CD4-positive, alpha-beta T cell treated with Interferon alpha-2 for 1 hour (primary cell): ENCODE results near the gene SPRR2G.
"Not testable (repeated sequence)": the region's sequence is repeated elsewhere in the genome, so short reads cannot be mapped to it uniquely, and the experiment has no call there.

Experiments used
- DNase-seq, 2 donors: peaks; one replicate each; pipeline ENCODE4 v3.0.0-alpha.2; 2020 to 2022

The SPRR2G gene

DNA sequence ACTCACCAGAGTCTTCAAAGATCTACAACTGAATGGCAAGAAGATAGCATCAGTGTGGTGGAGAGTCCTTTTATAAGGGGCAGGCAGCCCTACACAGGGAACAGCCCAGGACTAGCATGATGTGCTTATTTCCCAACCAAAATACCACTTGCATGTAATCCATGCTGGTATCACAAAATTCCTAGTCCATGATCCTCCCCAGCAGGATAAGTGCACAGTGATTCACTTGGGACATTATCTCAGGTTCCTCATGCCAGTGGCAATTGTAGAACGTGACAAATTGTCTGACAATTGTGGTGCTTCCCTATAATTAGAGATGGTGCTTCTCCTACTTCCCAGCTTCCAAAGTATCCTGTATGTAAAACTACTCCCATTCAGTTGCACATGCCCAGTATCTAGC lies at the start of gene SPRR2G:
SPRR2G (minus strand) TSS at position 45 of the 400 bp plus-strand sequence. CDS start 780 bp downstream, outside the sequence.
- no peak for DNase-seq

- DNase-seq: no peak
These were observed 44.5 kb upstream of the SPRR2G start for GRCh38 chr1:153195216-153195615.

GRCh38 chr1:153194331-153195050 lies 43.8 kb upstream of the SPRR2G start:
- no peak for DNase-seq

- no peak for DNase-seq
These were observed 42.0 kb upstream of the SPRR2G start for GRCh38 chr1:153192697-153193096.

DNA sequence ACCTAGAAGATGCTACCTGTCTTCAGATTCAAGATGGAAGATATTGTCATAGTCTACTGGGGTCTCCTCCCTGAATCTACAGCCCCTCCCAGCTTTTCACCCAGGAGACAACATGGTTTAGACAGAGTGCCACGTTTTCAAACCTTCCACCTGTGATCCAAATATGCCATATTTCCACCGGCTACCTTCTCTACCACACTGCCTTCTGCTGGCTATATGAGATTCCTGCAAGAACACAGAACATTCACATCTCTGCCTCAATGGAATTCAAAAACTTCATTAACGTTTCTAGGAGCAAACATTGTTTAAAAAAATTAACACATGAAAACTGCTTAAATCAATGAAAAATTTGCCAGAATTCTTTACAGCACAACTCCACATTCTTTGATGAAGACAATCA lies 39.7 kb upstream of the SPRR2G start:
- DNase-seq: no peak

- not testable (repeated sequence) for DNase-seq
These were observed 37.6 kb upstream of the SPRR2G start for GRCh38 chr1:153188301-153188700.

- DNase-seq: no peak
These were observed 29.9 kb upstream of the SPRR2G start for GRCh38 chr1:153180556-153180955.

DNA sequence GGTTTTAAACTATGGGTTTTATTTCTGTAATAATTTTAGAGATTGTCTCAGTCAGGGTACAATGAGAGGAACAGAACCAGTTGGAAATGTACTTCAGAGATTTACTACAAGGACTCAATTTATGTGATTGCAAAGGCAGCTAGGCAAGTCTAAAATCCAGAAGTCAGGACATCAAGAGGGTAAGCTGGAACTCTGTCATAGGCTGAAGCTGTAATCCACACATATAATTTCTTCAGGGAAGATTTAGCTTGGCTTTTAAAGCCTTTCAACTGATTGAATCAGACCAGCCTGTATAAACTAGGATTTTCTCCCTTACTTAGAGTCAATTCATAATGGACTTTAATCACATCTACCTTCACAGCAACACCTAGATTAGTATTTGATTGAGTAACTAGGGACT lies 28.2 kb upstream of the SPRR2G start:
- no peak for DNase-seq

DNA sequence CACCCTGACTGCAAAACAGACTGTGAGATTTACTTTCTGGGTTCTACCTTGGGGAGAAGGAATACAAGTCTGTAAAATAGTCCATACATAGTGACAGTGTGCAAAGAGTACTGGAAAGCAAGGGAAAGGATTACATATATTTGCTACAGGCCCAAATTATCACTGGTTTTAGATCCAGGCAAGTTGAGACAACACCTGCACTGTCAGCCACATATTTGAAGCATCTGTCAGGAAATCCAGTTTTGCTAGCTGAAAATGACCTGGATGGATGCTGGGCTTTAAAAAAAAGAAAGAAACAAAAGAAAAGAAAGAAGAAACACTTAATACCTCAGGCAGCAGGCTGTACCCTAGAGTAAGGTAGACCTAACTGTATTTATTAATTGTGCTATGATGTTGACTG lies 23.9 kb upstream of the SPRR2G start:
- DNase-seq: no peak

DNA sequence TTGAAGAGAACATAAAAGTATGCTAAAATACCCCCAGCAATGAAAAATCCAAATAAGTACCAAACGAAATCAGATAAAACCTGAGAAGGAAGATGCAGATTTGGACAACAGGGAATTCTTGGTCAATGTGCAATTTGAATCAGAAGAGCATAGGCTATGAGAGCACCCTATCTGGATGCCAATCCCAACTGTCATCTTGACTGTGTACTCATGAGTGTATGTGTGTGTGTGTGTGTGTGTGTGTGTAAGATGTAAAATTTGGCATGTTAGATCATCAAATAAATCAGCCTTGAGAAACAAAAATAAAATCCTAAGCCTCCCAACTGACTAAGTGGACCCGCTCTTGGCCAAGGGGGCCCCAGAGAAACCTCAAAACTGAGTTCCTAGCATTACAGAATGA lies 18.0 kb upstream of the SPRR2G start:
- no peak for DNase-seq

GRCh38 chr1:153155541-153155940 lies 4.9 kb upstream of the SPRR2G start:
- no peak for DNase-seq

DNA sequence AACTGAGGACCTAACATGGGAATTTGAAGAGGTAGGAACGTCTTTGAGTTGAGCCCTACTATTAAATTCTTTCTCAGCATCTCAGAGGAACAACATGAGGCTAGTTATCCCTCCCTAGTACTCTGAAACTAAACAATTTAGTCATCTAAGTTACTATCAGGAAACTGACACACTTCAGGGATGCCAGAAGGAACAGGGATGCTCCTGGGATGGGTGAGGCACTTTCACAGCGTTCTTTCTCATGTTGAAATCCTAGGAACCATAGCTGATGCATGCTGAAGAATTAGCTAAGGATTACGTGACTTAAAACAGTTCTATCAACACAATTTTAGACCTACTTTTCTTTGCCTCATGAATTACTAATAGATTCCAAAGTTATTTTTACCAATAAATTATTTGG lies 1.8 kb upstream of the SPRR2G start:
- no peak for DNase-seq

GRCh38 chr1:153141377-153141776 lies 9.3 kb downstream of the SPRR2G start:
- no peak for DNase-seq

DNA sequence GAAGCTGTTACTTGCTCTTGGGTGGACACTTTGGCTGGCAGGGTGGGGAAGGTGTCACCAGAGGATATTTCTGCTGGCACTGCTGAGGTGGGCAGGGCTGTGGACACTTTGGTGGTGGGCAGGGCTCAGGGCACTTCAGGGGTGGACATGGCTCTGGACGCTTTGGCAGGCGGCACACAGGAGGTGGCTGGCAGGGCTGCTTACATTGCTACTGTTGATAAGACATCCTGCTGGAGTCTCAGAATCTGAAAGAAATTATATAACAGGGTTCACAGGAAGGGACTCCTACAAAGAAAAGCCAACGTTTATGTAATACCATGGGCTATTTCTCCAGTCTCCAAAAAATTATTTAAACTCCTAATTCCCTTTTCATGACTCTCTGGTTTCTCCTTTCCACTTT lies 10.2 kb downstream of the SPRR2G start:
- no peak for DNase-seq

GRCh38 chr1:153133743-153134142 lies 16.9 kb downstream of the SPRR2G start:
- DNase-seq: no peak

DNA sequence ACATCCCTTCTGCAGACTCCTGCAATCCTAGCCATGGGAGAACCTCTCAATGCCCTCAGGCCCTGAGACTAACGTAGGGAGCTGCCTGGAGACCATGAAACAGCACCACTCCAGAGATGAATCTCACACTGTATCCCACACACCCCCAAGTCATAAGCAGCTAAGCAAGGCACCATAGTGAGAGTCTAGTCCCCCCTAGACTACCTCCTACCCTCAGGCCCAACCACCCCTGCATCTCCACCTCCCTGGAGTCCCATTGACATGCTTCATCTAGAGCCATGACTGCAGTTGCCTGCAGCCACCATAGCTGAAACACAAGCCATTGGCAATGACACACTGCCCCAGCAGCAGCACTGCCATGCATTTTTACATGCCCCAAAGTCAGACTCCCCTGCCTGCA lies 17.4 kb downstream of the SPRR2G start:
- no peak for DNase-seq

DNA sequence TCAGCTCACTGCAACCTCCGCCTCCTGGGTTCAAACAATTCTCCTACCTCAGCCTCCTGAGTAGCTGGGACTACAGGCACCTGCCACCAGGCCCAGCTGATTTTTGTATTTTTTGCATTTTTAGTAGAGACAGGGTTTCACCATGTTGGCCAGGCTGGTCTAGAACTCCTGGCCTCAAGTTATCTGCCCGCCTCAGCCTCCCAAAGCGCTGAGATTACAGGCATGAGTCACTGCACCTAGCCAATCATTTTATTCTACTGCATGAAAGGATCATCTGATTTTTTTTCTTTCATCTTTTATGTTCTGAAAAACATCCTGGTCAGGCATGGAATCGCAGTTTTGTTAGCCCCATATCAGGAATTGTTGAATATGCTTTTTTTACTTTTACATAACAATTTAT lies 22.0 kb downstream of the SPRR2G start:
- not testable (repeated sequence) for DNase-seq

DNA sequence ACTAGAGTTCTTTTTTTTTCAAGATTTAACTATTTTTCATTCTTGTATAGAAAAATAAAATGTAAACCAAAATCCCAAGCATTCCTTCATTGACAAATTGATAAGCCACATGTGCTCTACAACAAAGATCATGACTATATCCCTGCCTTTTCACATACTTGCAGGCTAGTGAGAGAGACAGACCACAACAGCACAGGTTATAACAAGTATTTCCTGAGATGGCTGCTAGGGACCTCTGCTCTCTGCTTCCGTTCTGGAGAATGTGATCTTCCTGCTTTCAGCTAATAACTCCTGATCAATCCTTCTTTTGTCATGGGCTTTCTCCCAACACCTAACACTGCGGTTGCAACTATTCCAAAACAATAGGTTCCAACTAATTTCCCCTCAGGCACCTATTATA lies 23.4 kb downstream of the SPRR2G start:
- no peak for DNase-seq

DNA sequence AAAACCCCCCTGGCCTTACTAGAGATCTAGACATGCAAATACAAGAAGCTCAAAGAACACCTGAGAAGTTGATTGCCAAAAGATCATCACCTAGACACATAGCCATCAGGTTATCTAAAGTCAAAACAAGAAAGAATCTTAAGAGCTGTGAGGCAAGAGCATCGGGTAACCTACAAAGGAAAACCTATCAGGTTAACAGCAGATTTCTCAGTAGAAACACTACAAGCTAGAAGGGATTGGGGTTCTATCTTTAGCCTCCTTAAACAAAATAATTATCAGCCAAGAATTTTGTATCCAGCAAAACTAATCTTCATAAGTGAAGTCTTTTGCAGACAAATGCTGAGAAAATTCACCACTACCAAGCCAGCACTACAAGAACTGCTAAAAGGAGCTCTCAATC lies 25.2 kb downstream of the SPRR2G start:
- no peak for DNase-seq

DNA sequence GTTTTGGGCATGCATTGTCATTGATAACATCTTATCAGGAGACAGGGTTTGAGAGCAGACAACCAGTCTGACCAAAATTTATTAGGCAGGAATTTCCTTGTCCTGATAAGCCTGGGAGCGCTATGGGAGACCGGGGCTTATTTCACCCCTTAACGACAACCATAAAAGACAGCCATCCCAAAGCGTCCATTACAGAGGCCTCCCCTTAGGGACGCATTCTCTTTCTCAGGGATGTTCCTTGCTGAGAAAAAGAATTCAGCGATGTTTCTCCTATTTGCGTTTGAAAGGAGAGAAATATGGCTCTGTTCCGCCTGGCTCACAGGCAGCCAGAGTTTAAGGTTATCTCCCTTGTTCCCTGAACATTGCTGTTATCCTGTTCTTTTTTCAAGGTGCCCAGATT lies 26.9 kb downstream of the SPRR2G start:
- not testable (repeated sequence) for DNase-seq

DNA sequence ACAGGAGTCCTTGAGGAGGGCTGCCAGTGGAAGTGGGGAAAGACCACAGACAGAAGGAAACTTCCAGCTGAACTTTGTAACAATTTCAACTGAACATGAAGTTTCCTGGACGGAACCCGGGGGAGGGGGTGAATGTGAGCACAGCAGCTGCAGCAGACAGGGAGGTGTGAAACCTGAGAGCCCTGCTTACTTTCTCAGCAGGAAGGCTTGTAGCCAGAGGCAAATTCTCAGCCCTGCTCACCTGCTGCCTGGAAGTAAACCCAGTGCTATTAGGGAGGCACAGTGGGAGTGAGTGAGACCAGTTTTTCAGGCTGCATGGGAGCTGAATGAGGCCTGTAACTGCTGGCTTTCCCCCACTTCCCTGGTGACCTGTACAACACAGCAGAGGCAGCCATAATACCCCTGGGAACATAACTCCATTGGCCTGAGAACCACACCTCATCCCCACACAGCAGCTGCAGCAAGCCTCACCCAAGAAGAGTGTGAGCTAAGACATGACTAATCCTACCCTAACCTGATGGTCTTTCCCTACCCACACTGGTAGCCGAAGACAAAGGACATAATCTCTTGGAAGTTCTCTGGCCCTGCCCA lies 27.8 kb downstream of the SPRR2G start:
- DNase-seq: no peak

- DNase-seq: no peak
These were observed 29.7 kb downstream of the SPRR2G start for GRCh38 chr1:153120945-153121344.

GRCh38 chr1:153119491-153119971 lies 31.2 kb downstream of the SPRR2G start:
- DNase-seq: no peak

DNA sequence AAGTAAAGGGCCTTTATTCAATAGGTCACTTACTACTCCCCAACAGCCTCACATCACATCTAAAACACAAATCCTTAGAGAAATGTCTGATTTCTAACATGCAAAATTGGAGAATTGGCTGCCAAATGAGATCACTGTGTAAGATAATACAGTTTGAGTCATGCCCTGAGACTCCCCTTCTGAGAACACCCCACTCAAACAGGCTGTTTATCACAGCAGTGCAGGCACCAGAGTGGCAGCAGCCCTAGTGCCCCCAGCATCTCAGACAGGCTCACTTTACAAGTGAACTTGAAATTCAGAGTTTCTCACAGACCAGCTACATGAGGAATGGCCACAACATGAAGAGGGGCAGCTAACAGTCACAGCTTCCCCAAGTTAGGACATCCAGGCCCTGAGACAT lies 35.4 kb downstream of the SPRR2G start:
- DNase-seq: not testable (repeated sequence)

DNA sequence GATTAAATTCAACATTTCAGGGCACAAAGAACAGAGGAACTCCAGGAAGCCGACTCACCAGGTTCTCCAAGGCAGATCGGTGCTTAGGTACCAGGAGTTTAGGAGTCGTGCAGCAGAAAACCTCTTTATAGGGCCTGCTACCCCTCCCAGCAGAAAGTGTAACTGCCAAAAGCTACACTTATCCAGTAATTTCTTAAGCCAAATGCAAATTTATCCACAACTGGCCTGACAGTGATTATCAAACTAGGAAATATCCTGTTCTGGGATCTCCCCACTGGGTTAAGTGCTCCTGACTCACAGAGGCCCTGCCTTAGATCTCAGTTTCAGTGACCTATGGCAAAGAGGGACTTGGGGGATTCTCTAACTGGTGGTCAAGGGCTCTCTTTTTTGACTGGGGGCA lies 37.3 kb downstream of the SPRR2G start, which contains the start of gene SPRR2F:
SPRR2F (minus strand) TSS at position 101 of the 400 bp plus-strand sequence. CDS start 783 bp downstream, outside the sequence.
- no peak for DNase-seq
